ENCODE data around the gene ATAD3A. TPM values are rescaled to one million over a fixed set of nuclear protein-coding genes. Genes with fewer than 3 reads are reported as not detected.
A peak's percentile ranks its signal among the peaks of the same experiment; 100 is the strongest.

ATAD3A gene
- total RNA-seq, 2 donors from 2014 or later: 20.3 to 23.3 TPM

DNA sequence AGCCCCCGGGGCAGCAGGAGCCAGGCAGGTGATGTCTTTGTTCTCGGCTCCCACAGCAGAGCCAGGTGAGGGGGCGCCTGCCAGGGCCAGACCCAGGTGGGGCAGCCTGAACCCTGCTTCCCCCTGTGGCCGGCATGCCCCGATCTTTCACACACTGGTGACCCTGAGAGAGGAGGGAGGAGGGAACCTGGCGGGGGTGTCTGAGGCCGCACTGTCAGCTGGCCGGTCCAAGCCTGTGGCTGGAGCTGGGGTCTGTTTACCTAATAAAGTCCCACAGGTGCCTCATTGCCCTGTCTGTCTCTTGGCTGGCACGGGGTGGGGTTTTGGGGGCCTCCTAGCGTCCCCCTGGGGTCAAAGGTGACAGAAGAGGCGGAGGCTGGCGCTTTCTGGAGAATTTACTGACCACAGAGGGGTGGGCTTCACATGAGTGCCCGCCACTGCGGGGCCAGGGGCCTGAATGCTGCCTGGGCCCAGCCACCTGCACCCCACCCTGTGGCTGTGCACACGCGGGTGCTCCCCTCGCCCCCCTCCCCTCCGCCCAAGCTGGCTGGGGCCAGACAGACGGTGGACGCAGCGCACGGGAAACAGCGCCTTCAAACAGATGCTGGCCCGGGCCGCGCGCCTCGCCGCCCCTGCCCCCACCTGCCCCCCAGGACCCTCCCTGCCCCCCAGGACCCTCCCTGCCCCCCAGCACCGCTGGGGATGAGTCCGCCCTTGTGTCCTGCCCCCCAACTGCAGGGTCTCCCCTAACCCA lies 22.6 kb downstream of the ATAD3A start:
- no peak overlapping the region for H3K4me3 Mint-ChIP-seq
- ATAC-seq: no peak
- H3K27me3 Mint-ChIP-seq: no peaks in the 10 kb centered on the region
- H3K9me3 ChIP-seq (ENCODE audit: control insufficient read depth, low read length, poor library complexity, severe bottlenecking): no peaks in the 10 kb centered on the region
- H3K4me1 Mint-ChIP-seq: peaks cover 4% of the 10 kb centered on the region
- no peak for DNase-seq
- no peaks in the 10 kb centered on the region for H3K36me3 Mint-ChIP-seq (ENCODE audit: low read depth)
- no peak overlapping the region for H3K27ac Mint-ChIP-seq

GRCh38 chr1:1535201-1536018 lies 23.4 kb downstream of the ATAD3A start:
- H3K4me1 Mint-ChIP-seq: peaks cover 5% of the 10 kb centered on the region
- no peaks in the 10 kb centered on the region for H3K36me3 Mint-ChIP-seq (ENCODE audit: low read depth)
- no peak for ATAC-seq
- H3K4me3 Mint-ChIP-seq: no peak overlapping the region
- DNase-seq: no peak
- H3K27ac Mint-ChIP-seq: no peak overlapping the region
- H3K27me3 Mint-ChIP-seq: no peaks in the 10 kb centered on the region
- no peaks in the 10 kb centered on the region for H3K9me3 ChIP-seq (ENCODE audit: control insufficient read depth, low read length, poor library complexity, severe bottlenecking)

DNA sequence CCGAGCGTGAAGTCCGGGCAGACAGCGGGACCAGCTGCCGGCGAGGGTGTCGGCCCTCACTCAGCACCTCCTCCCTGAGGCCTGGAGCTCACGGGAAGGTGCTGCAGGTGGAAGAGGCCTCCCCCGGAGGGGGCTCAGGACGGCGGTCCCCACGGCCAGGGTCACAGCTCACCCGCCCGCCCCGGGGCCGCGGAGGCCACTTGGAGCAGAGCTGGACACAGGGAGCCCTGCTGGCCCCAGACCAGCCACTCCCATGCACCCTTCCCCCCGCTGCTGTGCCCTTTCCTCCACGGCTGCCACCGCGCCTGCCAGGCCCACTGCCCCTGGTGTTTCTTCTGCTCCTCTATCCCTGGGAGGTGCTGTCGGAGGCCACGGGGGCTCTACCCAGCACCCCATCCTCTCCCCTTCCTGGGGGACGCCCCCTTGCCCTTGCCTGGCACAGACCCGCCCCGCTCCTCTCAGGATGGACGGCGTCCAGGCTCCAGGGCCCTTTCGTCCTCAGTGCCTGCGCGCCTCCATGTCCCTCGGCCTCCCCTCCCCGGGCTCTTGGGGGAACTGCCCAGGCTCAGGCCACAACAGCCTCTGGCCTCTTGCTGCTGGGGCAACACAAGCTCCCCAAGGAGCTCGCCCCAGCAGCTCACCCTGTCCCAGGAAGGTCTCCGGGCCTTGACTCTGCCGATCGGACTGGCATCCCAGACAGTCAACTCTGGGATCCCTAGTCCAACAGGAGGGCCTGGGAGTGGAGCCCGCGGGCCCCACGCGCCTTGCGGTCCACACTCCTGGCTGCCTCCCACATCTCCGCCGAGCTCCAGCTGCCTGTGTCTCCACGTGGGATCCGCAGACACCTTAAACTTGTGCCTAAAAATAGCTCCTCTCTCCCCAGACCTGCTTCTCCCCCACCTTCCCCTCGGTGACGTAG lies 24.3 kb downstream of the ATAD3A start:
- H3K9me3 ChIP-seq (ENCODE audit: control insufficient read depth, low read length, poor library complexity, severe bottlenecking): no peaks in the 10 kb centered on the region
- peaks cover 5% of the 10 kb centered on the region for H3K4me1 Mint-ChIP-seq
- H3K27ac Mint-ChIP-seq: peak overlapping the region; percentile 14
- no peaks in the 10 kb centered on the region for H3K36me3 Mint-ChIP-seq (ENCODE audit: low read depth)
- H3K27me3 Mint-ChIP-seq: no peaks in the 10 kb centered on the region
- H3K4me3 Mint-ChIP-seq: no peak overlapping the region
- ATAC-seq (no peak), DNase-seq (no peak)

- no peaks in the 10 kb centered on the region for H3K9me3 ChIP-seq (ENCODE audit: control insufficient read depth, low read length, poor library complexity, severe bottlenecking)
- no peak overlapping the region for H3K27ac Mint-ChIP-seq
- ATAC-seq: no peak
- H3K36me3 Mint-ChIP-seq (ENCODE audit: low read depth): no peaks in the 10 kb centered on the region
- H3K4me1 Mint-ChIP-seq: peaks cover 5% of the 10 kb centered on the region
- H3K27me3 Mint-ChIP-seq: no peaks in the 10 kb centered on the region
- no peak for DNase-seq
- no peak overlapping the region for H3K4me3 Mint-ChIP-seq
These were observed 25.1 kb downstream of the ATAD3A start for GRCh38 chr1:1536938-1537546.

- ATAC-seq (no peak), DNase-seq (no peak)
- Mint-ChIP-seq H3K27me3 (no peaks in the 10 kb centered on the region), H3K4me1 (peaks cover 5% of the 10 kb centered on the region), H3K27ac (no peak overlapping the region), H3K4me3 (no peak overlapping the region), H3K36me3 (ENCODE audit: low read depth) (no peaks in the 10 kb centered on the region)
- H3K9me3 ChIP-seq (ENCODE audit: control insufficient read depth, low read length, poor library complexity, severe bottlenecking): no peaks in the 10 kb centered on the region
These were observed 25.8 kb downstream of the ATAD3A start for GRCh38 chr1:1537626-1538250.

DNA sequence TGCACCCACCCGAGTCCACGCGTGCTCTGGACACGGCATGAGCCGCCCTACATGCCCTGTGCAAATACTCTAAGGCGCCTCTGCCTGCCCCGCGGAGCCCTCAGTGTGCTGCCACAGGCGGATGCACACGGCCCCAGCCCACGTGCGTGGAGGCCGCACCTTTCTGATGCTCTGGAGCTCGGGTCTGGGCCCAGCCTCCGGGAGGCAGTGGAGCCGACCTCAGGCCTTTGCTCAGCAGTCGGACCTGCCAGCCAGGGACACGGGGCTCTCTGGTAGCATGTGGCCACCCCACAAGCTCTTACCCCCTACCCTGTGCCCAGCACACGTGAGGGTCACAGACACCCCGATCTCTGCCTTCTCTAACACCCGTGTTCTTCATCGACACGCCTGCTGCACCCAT lies 26.4 kb downstream of the ATAD3A start:
- Mint-ChIP-seq H3K27me3 (no peaks in the 10 kb centered on the region), H3K36me3 (ENCODE audit: low read depth) (no peaks in the 10 kb centered on the region), H3K4me3 (no peak overlapping the region), H3K27ac (no peak overlapping the region), H3K4me1 (peaks cover 5% of the 10 kb centered on the region)
- DNase-seq (no peak), ATAC-seq (no peak)
- H3K9me3 ChIP-seq (ENCODE audit: control insufficient read depth, low read length, poor library complexity, severe bottlenecking): no peaks in the 10 kb centered on the region

DNA sequence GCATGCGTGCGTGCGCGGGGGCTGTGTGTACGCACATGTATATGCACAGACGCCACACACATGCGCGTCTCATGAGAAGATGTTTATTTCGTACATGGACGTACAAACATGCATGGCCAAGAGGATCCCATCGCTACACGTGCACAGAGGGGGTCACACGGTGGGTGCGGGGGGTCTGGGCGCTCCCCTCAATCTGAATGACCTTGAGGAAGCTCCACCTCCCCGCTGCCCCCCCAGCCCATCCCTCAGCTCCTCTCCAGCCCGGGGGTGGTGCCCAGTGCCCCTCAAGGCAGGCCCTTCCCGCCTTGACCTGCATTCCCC lies 27.0 kb downstream of the ATAD3A start:
- H3K27ac Mint-ChIP-seq: no peak overlapping the region

DNA sequence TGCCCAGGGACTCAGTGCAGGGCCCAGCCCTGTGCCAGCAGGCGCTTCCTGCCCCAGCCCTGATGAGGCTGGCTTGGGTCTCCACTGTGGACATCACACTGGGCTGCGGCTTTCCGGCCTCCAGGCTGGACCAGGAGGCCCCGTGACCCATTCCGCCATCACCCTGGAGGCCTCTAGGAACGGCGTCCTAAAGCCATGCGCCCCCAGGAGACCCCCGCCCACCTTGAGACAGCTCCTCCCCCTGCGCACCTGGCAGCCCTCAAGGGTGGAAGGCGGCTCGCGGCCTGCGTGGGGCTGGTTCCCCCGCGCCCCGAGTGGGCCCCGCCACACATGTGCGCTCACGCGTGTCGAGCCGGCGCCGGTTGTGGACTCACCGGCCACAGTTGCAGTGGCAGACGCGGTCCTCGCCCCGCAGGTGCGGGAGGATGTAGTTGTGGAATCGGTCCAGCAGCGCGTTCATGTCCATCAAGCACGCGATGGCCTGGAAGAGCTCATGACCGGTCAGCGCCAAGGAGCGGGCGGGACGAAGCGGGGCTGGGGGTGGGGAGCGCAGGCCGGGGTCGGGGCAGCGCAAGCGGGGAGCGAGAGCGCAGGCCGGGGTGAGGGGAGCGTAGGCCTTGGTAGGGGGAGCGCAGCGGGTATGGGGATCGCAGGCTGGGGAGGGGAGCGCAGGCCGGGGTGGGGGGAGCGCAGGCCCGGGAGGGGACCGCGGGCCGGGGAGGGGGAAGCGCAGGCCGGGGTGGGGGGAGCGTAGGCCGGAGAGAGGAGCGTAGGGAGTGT lies 27.5 kb downstream of the ATAD3A start:
- no peaks in the 10 kb centered on the region for H3K27me3 Mint-ChIP-seq
- H3K27ac Mint-ChIP-seq: no peak overlapping the region
- peak overlapping the region; percentile 71 for H3K4me3 Mint-ChIP-seq
- DNase-seq: no peak
- no peaks in the 10 kb centered on the region for H3K9me3 ChIP-seq (ENCODE audit: control insufficient read depth, low read length, poor library complexity, severe bottlenecking)
- peaks cover 5% of the 10 kb centered on the region for H3K4me1 Mint-ChIP-seq
- no peak for ATAC-seq
- no peaks in the 10 kb centered on the region for H3K36me3 Mint-ChIP-seq (ENCODE audit: low read depth)

More for the DNA sequence above, 27.0 kb downstream of the ATAD3A start:
- no peak for DNase-seq
- H3K36me3 Mint-ChIP-seq (ENCODE audit: low read depth): no peaks in the 10 kb centered on the region
- H3K4me1 Mint-ChIP-seq: peaks cover 5% of the 10 kb centered on the region
- H3K4me3 Mint-ChIP-seq: no peak overlapping the region
- ATAC-seq: no peak
- H3K27me3 Mint-ChIP-seq: no peaks in the 10 kb centered on the region
- no peaks in the 10 kb centered on the region for H3K9me3 ChIP-seq (ENCODE audit: control insufficient read depth, low read length, poor library complexity, severe bottlenecking)

- DNase-seq (peak; percentile 22 to 32 (median 29)), ATAC-seq (peak; percentile 80)
- Mint-ChIP-seq H3K27ac (no peak within 1 kb of the TSS), H3K27me3 (no peaks in the 10 kb centered on the region), H3K4me3 (peak within 1 kb of the TSS; percentile 71), H3K36me3 (ENCODE audit: low read depth) (no peaks in the 10 kb centered on the region), H3K4me1 (peaks cover 5% of the 10 kb centered on the region)
- no peaks in the 10 kb centered on the region for H3K9me3 ChIP-seq (ENCODE audit: control insufficient read depth, low read length, poor library complexity, severe bottlenecking)
These were observed 28.3 kb downstream of the ATAD3A start, which contains the start of gene TMEM240 for GRCh38 chr1:1540090-1540817. TSS of gene TMEM240 (minus strand) at chr1:1540624. CDS start at chr1:1540346, 278 bp downstream.

DNA sequence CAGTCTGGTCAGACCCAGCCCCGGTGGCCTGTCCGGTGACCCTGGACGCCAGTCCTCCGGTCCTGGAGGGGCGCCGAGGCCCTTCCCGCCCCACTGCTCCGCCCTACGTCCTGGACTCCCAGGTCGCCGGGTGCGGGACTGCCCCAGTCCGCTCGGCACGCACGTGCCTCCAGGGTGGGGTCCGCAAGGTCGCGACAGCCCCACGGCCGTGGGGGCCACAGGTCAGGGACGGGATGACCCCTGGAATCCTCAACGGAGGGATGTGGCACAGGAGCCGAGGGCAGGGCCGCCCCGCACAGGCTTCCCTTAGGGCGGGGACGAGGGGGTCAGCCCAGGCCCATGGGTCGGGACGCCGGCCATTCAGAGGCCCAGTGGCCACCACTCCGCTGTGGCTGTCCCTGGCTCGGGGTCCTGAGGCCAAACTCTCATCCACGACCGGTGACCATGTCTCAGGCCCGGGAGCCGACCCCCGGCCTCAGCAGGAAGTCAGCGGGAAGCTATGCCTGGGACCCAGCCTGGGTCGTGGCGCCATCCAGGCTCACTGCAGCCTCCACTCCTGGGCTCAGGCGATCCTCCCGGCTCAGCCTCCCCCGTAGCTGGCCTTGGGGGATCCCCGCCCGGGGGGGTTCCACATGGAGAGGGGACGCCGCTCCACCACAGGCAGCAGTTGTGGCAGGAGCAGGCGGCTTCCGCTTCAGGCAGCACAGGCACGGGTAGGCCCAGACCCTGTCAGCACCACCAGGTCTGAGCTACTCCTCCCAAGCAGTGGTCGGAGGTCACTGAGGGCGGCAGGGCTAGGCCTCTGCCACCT lies 29.1 kb downstream of the ATAD3A start:
- ATAC-seq (no peak), DNase-seq (no peak)
- H3K27ac Mint-ChIP-seq: no peak overlapping the region
- H3K4me1 Mint-ChIP-seq: peaks cover 8% of the 10 kb centered on the region
- H3K4me3 Mint-ChIP-seq: peak overlapping the region; percentile 36
- H3K27me3 Mint-ChIP-seq: no peaks in the 10 kb centered on the region
- H3K36me3 Mint-ChIP-seq (ENCODE audit: low read depth): no peaks in the 10 kb centered on the region
- H3K9me3 ChIP-seq (ENCODE audit: control insufficient read depth, low read length, poor library complexity, severe bottlenecking): no peaks in the 10 kb centered on the region
